ENCODE measurements around the gene NRG3.

The NRG3 gene

DNA sequence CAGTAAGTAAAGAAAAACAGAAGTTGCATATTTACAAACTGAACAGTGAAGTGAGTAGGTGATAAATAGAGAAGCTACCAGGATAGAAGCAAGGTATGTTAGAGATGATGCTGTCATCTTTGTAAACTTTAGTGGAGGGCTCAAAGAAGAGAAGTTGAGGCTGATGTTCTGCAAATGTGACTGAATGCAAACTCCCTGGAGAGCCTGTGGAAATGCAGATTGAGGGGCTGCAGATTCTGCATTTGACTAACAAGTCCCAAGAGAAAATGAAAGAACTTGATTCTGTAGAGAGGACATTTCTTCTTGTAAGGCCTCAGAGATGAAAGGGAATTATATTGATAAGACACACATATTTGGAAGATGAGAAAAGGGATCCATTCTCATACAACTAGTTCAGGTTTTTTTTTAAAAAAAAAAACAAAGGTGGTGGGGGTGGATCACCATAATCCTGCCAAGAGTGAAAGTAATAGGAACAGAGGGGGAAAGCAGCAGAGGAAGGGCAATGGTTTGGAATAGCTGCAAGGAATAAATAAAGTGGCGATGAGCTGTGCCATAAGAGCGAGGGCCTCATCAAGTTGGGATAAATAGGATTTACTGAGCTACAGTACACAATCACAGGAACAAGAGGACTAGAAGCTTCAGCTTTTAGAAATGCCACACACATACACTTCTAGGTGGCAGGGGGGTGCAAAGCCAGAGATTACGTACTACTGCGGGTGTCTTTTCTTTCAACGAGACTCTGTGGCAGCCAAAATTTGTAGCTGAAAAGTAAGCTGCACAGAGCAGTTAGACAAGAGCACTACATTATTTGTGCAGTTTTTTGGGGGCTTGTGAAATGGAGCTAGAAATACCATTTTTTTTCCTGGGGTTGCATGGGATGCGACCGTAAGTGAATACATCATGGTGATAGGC, 778.5 kb downstream of the NRG3 start:
- H3K79me2 ChIP-seq (ENCODE audit: insufficient read depth, low read length): no peaks in the 10 kb centered on the region; the same call in 1 of the 2 replicates
- H3K9me2 ChIP-seq (ENCODE audit: low read depth, low read length): no peaks in the 10 kb centered on the region
- H4K20me1 ChIP-seq (ENCODE audit: insufficient read depth, low read length): no peaks in the 10 kb centered on the region
- peak overlapping the region; percentile 2 for H3K27ac ChIP-seq (ENCODE audit: low read depth, low read length, poor library complexity, severe bottlenecking)
- peaks cover 7% of the 10 kb centered on the region; the same call in 1 of the 2 replicates for H3K9me3 ChIP-seq (ENCODE audit: low read length)
- no peaks in the 10 kb centered on the region for H3F3A ChIP-seq (ENCODE audit: insufficient read depth, low read length)
- H3K36me3 ChIP-seq (ENCODE audit: insufficient read depth, low read length): peaks cover 54% of the 10 kb centered on the region
- H2AFZ ChIP-seq (ENCODE audit: low read length): no peak overlapping the region
- no peak overlapping the region for H3K4me3 ChIP-seq (ENCODE audit: low read depth, low read length, poor library complexity, severe bottlenecking)
- no peak overlapping the region for H3K4me2 ChIP-seq (ENCODE audit: low read length)
- H3K9ac ChIP-seq (ENCODE audit: low read length): no peak overlapping the region
- no peaks in the 10 kb centered on the region for H3K27me3 ChIP-seq (ENCODE audit: insufficient read depth, low read length)
- TF ChIP-seq EZH2 (IDR thresholded peaks at IDR 0.05; ENCODE audit: borderline replicate concordance, low read length) (no peak), CTCF (IDR thresholded peaks at IDR 0.05; ENCODE audit: low read length) (no peak)
- H3K4me1 ChIP-seq (ENCODE audit: insufficient read depth, low read length, severe bottlenecking): peaks cover 50% of the 10 kb centered on the region

DNA sequence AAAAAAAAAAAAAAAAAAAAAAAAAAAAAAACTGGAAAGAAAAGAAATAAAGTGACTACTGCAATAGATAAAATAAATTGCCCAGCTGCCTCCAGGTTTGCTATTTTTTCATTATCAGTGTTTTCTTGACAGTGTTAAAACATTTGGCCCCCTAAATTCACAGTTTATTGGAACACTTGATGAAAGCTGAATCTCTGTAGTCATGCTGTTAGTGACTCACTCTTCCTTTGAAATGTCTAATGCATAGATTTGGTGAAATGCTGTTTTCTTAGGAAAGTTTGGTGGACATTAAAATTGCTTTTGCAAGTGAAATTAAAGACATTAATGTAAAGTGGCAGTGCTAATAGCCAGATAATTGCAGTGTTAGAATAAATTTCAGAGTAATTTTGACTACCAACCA, 785.2 kb downstream of the NRG3 start:
- H3K9me2 ChIP-seq (ENCODE audit: low read depth, low read length): no peaks in the 10 kb centered on the region
- H3K4me2 ChIP-seq (ENCODE audit: low read length): no peak overlapping the region
- H4K20me1 ChIP-seq (ENCODE audit: insufficient read depth, low read length): no peaks in the 10 kb centered on the region
- H3K9ac ChIP-seq (ENCODE audit: low read length): no peak overlapping the region
- H3K27ac ChIP-seq (ENCODE audit: low read depth, low read length, poor library complexity, severe bottlenecking): no peak overlapping the region
- TF ChIP-seq EZH2 (IDR thresholded peaks at IDR 0.05; ENCODE audit: borderline replicate concordance, low read length): no peak
- TF ChIP-seq CTCF (IDR thresholded peaks at IDR 0.05; ENCODE audit: low read length): no peak
- peaks cover 54% of the 10 kb centered on the region for H3K4me1 ChIP-seq (ENCODE audit: insufficient read depth, low read length, severe bottlenecking)
- no peaks in the 10 kb centered on the region for H3K9me3 ChIP-seq (ENCODE audit: low read length)
- no peaks in the 10 kb centered on the region for H3K27me3 ChIP-seq (ENCODE audit: insufficient read depth, low read length)
- H3F3A ChIP-seq (ENCODE audit: insufficient read depth, low read length): 0 out of 2 replicates have a peak, but pooled peaks cover 3% of the 10 kb centered on the region
- no peak overlapping the region for H2AFZ ChIP-seq (ENCODE audit: low read length)
- no peak overlapping the region for H3K4me3 ChIP-seq (ENCODE audit: low read depth, low read length, poor library complexity, severe bottlenecking)
- H3K79me2 ChIP-seq (ENCODE audit: insufficient read depth, low read length): no peaks in the 10 kb centered on the region
- H3K36me3 ChIP-seq (ENCODE audit: insufficient read depth, low read length): peaks cover 10% of the 10 kb centered on the region; the same call in 1 of the 2 replicates

DNA sequence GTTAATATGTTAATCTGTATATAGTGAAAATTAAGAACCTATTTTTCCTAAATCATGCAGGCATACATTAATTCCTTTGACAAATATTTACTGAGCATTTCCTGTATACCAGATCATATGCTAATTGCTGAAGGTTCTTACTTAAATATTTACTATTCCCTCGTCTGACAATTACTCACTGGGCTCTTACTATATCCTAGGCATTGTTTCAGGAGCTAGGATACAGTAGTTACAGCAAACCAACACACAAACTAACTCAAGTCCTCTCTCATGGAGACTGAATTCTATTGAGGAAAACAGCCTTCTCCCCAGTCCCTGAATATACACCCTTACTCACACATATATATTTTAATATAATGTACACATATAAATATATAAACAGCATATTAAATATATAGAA, 786.0 kb downstream of the NRG3 start:
- Histone ChIP-seq H3K4me1 (ENCODE audit: insufficient read depth, low read length, severe bottlenecking) (peaks cover 53% of the 10 kb centered on the region), H3K4me2 (ENCODE audit: low read length) (no peak overlapping the region), H3K9me2 (ENCODE audit: low read depth, low read length) (no peaks in the 10 kb centered on the region), H3K27me3 (ENCODE audit: insufficient read depth, low read length) (no peaks in the 10 kb centered on the region), H3F3A (ENCODE audit: insufficient read depth, low read length) (0 out of 2 replicates have a peak, but pooled peaks cover 3% of the 10 kb centered on the region), H3K9ac (ENCODE audit: low read length) (no peak overlapping the region), H3K27ac (ENCODE audit: low read depth, low read length, poor library complexity, severe bottlenecking) (no peak overlapping the region), H3K36me3 (ENCODE audit: insufficient read depth, low read length) (peaks cover 11% of the 10 kb centered on the region; the same call in 1 of the 2 replicates), H3K9me3 (ENCODE audit: low read length) (no peaks in the 10 kb centered on the region), H3K79me2 (ENCODE audit: insufficient read depth, low read length) (no peaks in the 10 kb centered on the region), H3K4me3 (ENCODE audit: low read depth, low read length, poor library complexity, severe bottlenecking) (no peak overlapping the region), H4K20me1 (ENCODE audit: insufficient read depth, low read length) (no peaks in the 10 kb centered on the region), H2AFZ (ENCODE audit: low read length) (no peak overlapping the region)
- TF ChIP-seq EZH2 (IDR thresholded peaks at IDR 0.05; ENCODE audit: borderline replicate concordance, low read length): no peak
- TF ChIP-seq CTCF (IDR thresholded peaks at IDR 0.05; ENCODE audit: low read length): no peak
